ENCODE data around the gene EPHA10.

Gene EPHA10

DNA sequence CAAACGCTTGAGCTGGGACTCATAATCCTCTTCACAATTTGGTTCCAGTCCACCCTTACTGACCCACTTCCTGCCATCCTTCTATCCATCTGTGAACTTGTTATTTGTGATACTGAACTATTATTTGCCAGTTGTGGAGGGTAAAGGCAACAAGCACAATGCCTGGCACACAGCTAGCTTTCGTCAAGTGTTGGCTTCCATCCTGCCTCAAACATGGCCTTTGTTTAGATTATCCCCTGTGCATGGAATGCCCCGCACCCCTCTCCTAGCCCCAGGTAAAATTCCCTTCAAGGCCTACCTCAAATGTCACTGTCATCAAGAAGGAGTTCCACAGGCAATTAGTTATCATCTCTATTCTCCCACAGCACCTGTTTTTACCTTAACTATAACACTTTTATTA, 84.0 kb downstream of the EPHA10 start:
- Histone ChIP-seq H3K36me3 (ENCODE audit: control insufficient read depth in 5 of 5, insufficient read depth in 5 of 5, low read length in 5 of 5) (peaks cover 17 to 41% (median 33%) of the 10 kb centered on the region in 5 donors), H3K27me3 (ENCODE audit: control insufficient read depth in 5 of 5, insufficient read depth in 4 of 5, low read length in 5 of 5) (no peaks in the 10 kb centered on the region), H3K9me3 (ENCODE audit: control insufficient read depth in 5 of 5, low read length in 5 of 5) (no peaks in the 10 kb centered on the region), H3K4me3 (ENCODE audit: low read depth in 1 of 5, low read length in 5 of 5) (no peak overlapping the region), H3K9ac (ENCODE audit: low read length in 5 of 5) (no peak overlapping the region), H3K27ac (ENCODE audit: low read depth, low read length) (no peak overlapping the region), H3K4me1 (ENCODE audit: control insufficient read depth in 5 of 5, insufficient read depth in 5 of 5, low read length in 5 of 5) (peaks cover 0 to 10% (median 9%) of the 10 kb centered on the region in 5 donors)

DNA sequence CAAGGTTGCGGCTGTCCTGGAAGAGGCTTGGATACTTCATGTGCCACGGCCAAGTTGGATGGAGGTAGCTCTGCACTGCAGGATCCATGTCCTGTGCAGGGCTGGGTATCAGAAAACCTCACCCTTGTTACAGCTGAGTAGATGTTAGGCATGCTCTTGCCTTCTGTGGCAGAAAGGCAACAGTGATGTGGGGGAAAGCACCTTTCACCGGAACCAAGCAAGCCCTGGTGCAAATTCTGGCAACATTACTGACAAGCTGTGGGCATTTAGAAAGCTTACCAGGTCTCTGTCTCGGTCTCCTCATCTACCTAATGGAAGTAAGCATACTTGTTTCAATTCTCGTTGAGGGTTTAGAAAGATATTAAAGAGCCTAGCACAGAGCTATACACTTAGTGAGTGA, 87.1 kb downstream of the EPHA10 start:
- Histone ChIP-seq H3K27ac (ENCODE audit: low read depth, low read length) (no peak overlapping the region), H3K9me3 (ENCODE audit: control insufficient read depth in 5 of 5, low read length in 5 of 5) (no peaks in the 10 kb centered on the region), H3K4me1 (ENCODE audit: control insufficient read depth in 5 of 5, insufficient read depth in 5 of 5, low read length in 5 of 5) (peaks cover 0 to 18% (median 16%) of the 10 kb centered on the region in 5 donors), H3K4me3 (ENCODE audit: low read depth in 1 of 5, low read length in 5 of 5) (no peak overlapping the region), H3K36me3 (ENCODE audit: control insufficient read depth in 5 of 5, insufficient read depth in 5 of 5, low read length in 5 of 5) (peaks cover 0 to 13% (median 6%) of the 10 kb centered on the region in 5 donors), H3K27me3 (ENCODE audit: control insufficient read depth in 5 of 5, insufficient read depth in 4 of 5, low read length in 5 of 5) (peaks cover 0 to 5% (median 2%) of the 10 kb centered on the region in 5 donors), H3K9ac (ENCODE audit: low read length in 5 of 5) (no peak overlapping the region)

DNA sequence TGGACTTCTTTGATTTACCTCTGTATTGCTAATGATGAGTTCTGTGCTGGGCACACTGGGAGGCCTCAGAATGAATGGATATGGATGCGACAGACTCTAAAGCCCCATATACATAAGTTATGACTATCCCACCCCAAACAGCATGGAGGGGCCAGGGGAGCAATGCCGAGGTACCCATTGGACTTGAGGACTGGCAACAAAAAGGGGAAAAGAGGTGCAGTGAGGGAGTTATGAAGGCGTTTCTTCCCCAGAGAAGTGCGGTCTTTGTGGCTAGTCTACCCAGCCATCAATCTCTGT, 87.8 kb downstream of the EPHA10 start:
- Histone ChIP-seq H3K27me3 (ENCODE audit: control insufficient read depth in 5 of 5, insufficient read depth in 4 of 5, low read length in 5 of 5) (peaks cover 0 to 11% (median 5%) of the 10 kb centered on the region in 5 donors), H3K4me3 (ENCODE audit: low read depth in 1 of 5, low read length in 5 of 5) (no peak overlapping the region), H3K9ac (ENCODE audit: low read length in 5 of 5) (no peak overlapping the region), H3K36me3 (ENCODE audit: control insufficient read depth in 5 of 5, insufficient read depth in 5 of 5, low read length in 5 of 5) (peaks cover 0 to 9% (median 3%) of the 10 kb centered on the region in 5 donors), H3K4me1 (ENCODE audit: control insufficient read depth in 5 of 5, insufficient read depth in 5 of 5, low read length in 5 of 5) (peaks cover 0 to 18% (median 16%) of the 10 kb centered on the region in 5 donors), H3K9me3 (ENCODE audit: control insufficient read depth in 5 of 5, low read length in 5 of 5) (no peaks in the 10 kb centered on the region), H3K27ac (ENCODE audit: low read depth, low read length) (no peak overlapping the region)

DNA sequence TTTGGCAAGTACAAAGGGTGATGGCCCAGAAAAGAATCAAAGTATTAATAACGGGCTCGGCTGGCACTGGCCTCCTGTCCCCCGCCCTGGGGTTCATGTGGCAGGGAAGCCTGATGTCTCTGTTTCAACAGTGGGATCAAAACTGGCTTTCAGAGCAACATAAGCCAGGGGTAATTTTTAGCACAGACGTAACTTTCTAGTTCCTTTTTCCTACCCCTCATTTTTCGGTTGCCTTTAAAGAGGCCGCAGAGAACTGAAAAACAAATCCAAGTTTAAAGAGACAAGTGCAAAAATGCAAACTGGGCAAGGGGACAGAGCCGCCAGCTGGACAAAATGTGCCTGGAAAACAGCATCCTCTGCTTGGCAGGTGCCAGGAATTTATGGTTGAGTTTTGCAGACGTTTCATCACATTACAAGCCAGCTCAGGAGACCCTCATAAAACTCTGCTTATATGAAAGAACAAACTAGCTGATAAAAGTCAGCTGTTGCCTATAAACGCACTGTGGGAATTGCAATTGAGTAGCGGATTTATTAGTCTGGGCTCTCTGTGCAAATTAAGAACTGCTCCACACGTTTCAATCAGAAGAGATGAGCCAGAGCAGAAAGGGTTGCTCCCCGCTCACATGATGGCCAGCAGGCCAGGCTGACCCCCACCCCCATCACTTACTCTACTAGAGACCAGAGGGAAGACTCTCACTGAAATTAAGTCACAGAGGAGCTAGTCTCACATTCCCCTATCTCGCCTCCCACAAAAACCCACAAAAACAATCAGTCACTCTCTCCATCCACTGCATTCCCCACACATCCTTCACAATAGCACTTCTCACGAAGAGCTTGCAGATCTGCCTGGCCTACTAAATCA, 88.4 kb downstream of the EPHA10 start:
- peaks cover 0 to 8% (median 3%) of the 10 kb centered on the region in 5 donors for H3K36me3 ChIP-seq (ENCODE audit: control insufficient read depth in 5 of 5, insufficient read depth in 5 of 5, low read length in 5 of 5)
- peak overlapping the region in 1 of 5 donors; percentile 8 for H3K9ac ChIP-seq (ENCODE audit: low read length in 5 of 5)
- H3K4me1 ChIP-seq (ENCODE audit: control insufficient read depth in 5 of 5, insufficient read depth in 5 of 5, low read length in 5 of 5): peaks cover 0 to 18% (median 16%) of the 10 kb centered on the region in 5 donors
- no peaks in the 10 kb centered on the region for H3K9me3 ChIP-seq (ENCODE audit: control insufficient read depth in 5 of 5, low read length in 5 of 5)
- peaks cover 0 to 13% (median 5%) of the 10 kb centered on the region in 5 donors for H3K27me3 ChIP-seq (ENCODE audit: control insufficient read depth in 5 of 5, insufficient read depth in 4 of 5, low read length in 5 of 5)
- H3K4me3 ChIP-seq (ENCODE audit: low read depth in 1 of 5, low read length in 5 of 5): no peak overlapping the region
- peak overlapping the region; percentile 30 for H3K27ac ChIP-seq (ENCODE audit: low read depth, low read length)

DNA sequence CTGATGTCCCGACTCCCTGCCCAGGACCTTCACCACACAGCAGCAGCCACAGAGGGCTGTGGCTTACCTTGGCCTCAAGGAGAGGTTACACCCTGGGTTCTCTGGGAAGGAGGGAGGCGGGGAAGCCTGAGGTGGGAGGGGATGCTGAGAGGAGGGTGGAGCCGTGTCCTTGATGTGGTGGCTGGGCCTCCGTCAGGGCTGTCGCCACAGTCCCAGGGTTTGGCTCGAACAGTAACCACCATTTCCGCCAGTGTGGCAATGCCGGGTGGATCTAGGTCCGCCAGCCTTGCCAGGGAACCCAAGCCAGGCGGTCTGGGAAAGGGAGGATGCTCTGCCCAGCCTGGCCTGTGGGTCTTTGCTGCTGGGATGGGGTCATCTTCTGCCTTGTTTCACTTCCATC, 91.0 kb downstream of the EPHA10 start:
- peaks cover 0 to 18% (median 16%) of the 10 kb centered on the region in 5 donors for H3K4me1 ChIP-seq (ENCODE audit: control insufficient read depth in 5 of 5, insufficient read depth in 5 of 5, low read length in 5 of 5)
- no peak overlapping the region for H3K4me3 ChIP-seq (ENCODE audit: low read depth in 1 of 5, low read length in 5 of 5)
- no peak overlapping the region for H3K27ac ChIP-seq (ENCODE audit: low read depth, low read length)
- H3K9ac ChIP-seq (ENCODE audit: low read length in 5 of 5): no peak overlapping the region
- H3K27me3 ChIP-seq (ENCODE audit: control insufficient read depth in 5 of 5, insufficient read depth in 4 of 5, low read length in 5 of 5): peaks cover 0 to 17% (median 5%) of the 10 kb centered on the region in 5 donors
- no peaks in the 10 kb centered on the region for H3K36me3 ChIP-seq (ENCODE audit: control insufficient read depth in 5 of 5, insufficient read depth in 5 of 5, low read length in 5 of 5)
- no peaks in the 10 kb centered on the region for H3K9me3 ChIP-seq (ENCODE audit: control insufficient read depth in 5 of 5, low read length in 5 of 5)

DNA sequence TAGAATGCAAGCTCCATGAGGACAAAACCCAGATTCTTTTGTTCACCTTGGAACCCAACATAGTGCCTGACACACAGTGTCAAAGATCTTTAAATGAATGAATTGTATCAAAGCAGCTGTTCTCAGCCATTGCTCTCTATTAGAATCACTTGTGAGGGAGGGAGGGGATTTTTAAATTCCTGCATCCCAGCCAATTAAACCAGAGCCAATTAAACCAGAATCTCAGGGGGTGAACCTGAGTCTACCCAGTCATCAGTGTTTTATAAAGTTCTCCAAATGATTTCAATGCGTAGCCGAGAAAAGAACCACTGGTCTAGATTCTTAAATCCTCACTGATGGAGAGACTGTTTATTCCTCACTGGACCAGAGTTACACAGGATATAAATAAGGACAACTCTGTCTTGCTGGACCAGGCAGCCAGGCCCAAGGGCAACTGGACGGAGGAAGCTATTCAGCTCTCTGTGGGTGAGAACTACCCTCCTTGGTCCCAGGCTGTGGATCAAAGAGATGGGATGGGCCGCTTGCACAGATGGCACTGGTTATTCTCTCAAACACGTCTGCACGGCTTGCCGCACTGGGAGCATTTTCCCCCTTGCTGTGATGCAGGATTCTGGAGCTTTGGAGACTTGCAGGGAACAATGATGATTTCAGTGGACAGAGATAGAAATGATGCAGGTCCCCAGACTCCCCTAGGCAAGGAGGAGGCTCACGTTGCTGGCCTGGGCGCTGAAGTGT, 92.6 kb downstream of the EPHA10 start:
- Histone ChIP-seq H3K4me1 (ENCODE audit: control insufficient read depth in 5 of 5, insufficient read depth in 5 of 5, low read length in 5 of 5) (peaks cover 0 to 21% (median 19%) of the 10 kb centered on the region in 5 donors), H3K9me3 (ENCODE audit: control insufficient read depth in 5 of 5, low read length in 5 of 5) (no peaks in the 10 kb centered on the region), H3K36me3 (ENCODE audit: control insufficient read depth in 5 of 5, insufficient read depth in 5 of 5, low read length in 5 of 5) (no peaks in the 10 kb centered on the region), H3K4me3 (ENCODE audit: low read depth in 1 of 5, low read length in 5 of 5) (no peak overlapping the region), H3K27ac (ENCODE audit: low read depth, low read length) (no peak overlapping the region), H3K27me3 (ENCODE audit: control insufficient read depth in 5 of 5, insufficient read depth in 4 of 5, low read length in 5 of 5) (peaks cover 0 to 21% (median 5%) of the 10 kb centered on the region in 5 donors), H3K9ac (ENCODE audit: low read length in 5 of 5) (no peak overlapping the region)

DNA sequence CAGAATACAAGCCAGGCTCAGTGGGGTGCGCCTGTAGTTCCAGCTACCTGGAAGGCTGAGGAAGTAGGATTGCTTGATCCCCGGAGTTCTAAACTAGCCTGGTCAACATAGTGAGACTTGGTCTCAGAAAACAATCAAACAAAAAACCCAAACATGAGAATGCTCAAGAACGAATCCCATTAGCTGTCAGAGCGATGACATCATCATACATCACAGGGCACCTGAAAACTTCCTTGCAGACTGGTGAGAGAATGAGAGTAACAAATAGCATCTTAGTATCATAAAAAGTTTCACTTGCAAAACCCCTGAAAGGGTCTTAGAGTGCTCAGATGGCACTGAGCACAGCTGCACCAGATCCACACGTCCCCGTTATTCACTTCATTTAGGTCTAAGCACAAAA, 93.7 kb downstream of the EPHA10 start:
- H3K36me3 ChIP-seq (ENCODE audit: control insufficient read depth in 5 of 5, insufficient read depth in 5 of 5, low read length in 5 of 5): no peaks in the 10 kb centered on the region
- H3K27me3 ChIP-seq (ENCODE audit: control insufficient read depth in 5 of 5, insufficient read depth in 4 of 5, low read length in 5 of 5): peaks cover 0 to 21% (median 5%) of the 10 kb centered on the region in 5 donors
- H3K9ac ChIP-seq (ENCODE audit: low read length in 5 of 5): no peak overlapping the region
- no peak overlapping the region for H3K27ac ChIP-seq (ENCODE audit: low read depth, low read length)
- no peak overlapping the region for H3K4me3 ChIP-seq (ENCODE audit: low read depth in 1 of 5, low read length in 5 of 5)
- peaks cover 0 to 24% (median 22%) of the 10 kb centered on the region in 5 donors for H3K4me1 ChIP-seq (ENCODE audit: control insufficient read depth in 5 of 5, insufficient read depth in 5 of 5, low read length in 5 of 5)
- H3K9me3 ChIP-seq (ENCODE audit: control insufficient read depth in 5 of 5, low read length in 5 of 5): no peaks in the 10 kb centered on the region

DNA sequence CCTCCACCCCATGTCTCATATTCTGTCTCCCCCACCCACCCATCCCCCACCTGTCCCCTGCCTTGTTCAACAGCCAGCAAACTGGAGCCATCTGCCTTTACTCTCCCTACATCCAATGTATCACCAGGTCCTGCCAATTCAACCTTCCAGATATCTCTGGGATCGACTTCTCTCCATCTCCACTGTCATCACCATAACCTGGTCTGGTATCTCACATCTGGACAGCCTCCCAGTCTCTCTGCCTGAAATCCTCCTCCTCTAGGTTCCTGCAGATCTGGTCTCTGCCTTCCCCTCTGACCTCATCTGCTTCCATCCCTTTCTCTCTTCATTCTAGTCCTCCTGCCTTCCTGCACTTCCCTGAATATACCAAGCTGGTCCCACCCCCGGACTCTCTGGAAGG, 94.8 kb downstream of the EPHA10 start:
- H3K4me3 ChIP-seq (ENCODE audit: low read depth in 1 of 5, low read length in 5 of 5): no peak overlapping the region
- peaks cover 0 to 15% (median 11%) of the 10 kb centered on the region in 5 donors for H3K4me1 ChIP-seq (ENCODE audit: control insufficient read depth in 5 of 5, insufficient read depth in 5 of 5, low read length in 5 of 5)
- no peaks in the 10 kb centered on the region for H3K36me3 ChIP-seq (ENCODE audit: control insufficient read depth in 5 of 5, insufficient read depth in 5 of 5, low read length in 5 of 5)
- peaks cover 0 to 21% (median 5%) of the 10 kb centered on the region in 5 donors for H3K27me3 ChIP-seq (ENCODE audit: control insufficient read depth in 5 of 5, insufficient read depth in 4 of 5, low read length in 5 of 5)
- H3K9me3 ChIP-seq (ENCODE audit: control insufficient read depth in 5 of 5, low read length in 5 of 5): no peaks in the 10 kb centered on the region
- no peak overlapping the region for H3K27ac ChIP-seq (ENCODE audit: low read depth, low read length)
- no peak overlapping the region for H3K9ac ChIP-seq (ENCODE audit: low read length in 5 of 5)

DNA sequence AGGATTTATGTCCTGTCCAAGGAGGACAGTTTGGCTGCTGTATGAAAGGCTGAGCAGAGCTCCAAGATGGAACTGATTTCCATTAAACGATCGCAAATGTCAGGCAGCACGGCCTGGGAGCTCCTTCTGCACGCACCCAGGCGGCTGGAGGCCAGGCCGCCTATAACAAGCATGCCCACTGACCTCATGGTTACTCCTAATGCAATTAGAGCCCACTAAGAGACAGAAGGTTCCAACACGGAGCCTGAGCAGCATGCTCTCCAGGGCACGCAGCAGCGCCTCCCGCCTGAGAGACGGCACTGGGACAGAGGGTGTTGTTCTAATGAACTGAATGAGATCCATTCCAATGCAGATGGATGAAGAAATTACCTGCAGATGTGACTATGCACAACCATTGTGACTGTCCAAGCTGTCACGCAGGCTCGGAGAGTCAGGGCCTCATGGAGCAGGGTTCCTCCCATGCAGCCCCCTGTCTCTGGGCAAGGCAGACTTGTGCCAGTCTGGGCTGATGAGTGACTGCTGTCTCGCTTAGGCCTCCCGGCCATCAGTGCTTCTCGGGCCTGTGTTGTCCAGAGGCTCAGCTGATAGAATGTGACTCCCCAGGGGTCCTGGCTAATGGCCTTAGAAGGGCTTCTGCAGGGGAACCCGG, 97.8 kb downstream of the EPHA10 start:
- H3K4me1 ChIP-seq (ENCODE audit: control insufficient read depth in 5 of 5, insufficient read depth in 5 of 5, low read length in 5 of 5): peaks cover 0 to 15% (median 10%) of the 10 kb centered on the region in 5 donors
- H3K27me3 ChIP-seq (ENCODE audit: control insufficient read depth in 5 of 5, insufficient read depth in 4 of 5, low read length in 5 of 5): peaks cover 0 to 10% (median 3%) of the 10 kb centered on the region in 5 donors
- H3K9me3 ChIP-seq (ENCODE audit: control insufficient read depth in 5 of 5, low read length in 5 of 5): no peaks in the 10 kb centered on the region
- peak overlapping the region in 2 of 5 donors; percentile 35 for H3K4me3 ChIP-seq (ENCODE audit: low read depth in 1 of 5, low read length in 5 of 5)
- H3K9ac ChIP-seq (ENCODE audit: low read length in 5 of 5): no peak overlapping the region
- H3K36me3 ChIP-seq (ENCODE audit: control insufficient read depth in 5 of 5, insufficient read depth in 5 of 5, low read length in 5 of 5): no peaks in the 10 kb centered on the region
- H3K27ac ChIP-seq (ENCODE audit: low read depth, low read length): no peak overlapping the region
